T follicular helper cell (primary cell): ENCODE data around the gene TP53.
"Not testable (repeated sequence)": the region's sequence is repeated elsewhere in the genome, so short reads cannot be mapped to it uniquely, and the experiment has no call there.

Source experiments
- DNase-seq: peaks from one replicate; pipeline ENCODE4 v3.0.0-alpha.2; 2020; ENCODE audit warnings: low read depth

TP53 gene

DNA sequence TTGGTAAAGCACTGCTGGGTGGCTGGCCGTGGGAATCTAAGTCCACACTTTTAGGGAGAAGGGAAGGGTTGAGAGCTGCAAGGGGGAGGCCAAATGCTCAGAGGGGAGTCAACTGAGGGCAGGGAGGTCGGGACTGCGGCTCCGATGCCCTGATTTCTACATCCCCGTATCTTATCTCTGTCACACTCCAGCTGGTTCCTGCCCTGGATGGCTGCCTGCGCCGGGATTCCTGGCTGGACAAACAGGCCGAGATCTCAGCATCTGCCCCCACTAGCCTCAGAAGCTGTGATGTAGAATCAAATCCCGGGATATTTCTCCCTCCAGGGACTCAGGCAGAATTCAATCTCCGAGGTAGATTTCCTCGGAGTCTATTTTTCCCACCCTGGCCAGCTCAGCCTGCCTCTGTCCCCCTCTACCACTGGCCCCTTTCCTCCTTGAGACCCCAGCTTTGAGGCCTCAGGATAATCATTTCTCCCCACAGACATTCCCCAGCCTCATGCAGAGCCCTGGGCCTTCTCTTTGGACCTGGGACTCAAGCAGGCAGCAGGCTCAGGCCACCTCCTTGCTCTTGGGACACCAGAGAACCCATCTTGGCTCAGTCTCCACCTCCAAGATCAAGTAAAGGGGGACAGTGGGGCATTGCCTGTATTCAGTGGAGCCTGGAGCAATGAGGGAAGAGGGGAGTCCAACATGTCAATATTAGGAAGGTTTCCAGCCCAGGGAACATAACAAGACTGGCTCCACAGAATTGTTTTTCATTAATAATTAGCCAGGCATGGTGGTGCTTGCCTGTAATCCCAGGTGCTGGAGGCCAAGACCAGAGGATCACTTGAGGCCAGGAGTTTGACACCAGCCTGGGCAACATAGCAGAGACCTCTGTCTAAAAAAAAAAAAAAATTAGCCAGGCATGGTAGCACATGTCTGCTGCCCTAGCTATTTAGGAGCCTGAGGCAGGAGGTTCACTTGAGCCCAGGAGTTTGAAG lies 55.6 kb downstream of the TP53 start:
- no peak for DNase-seq

DNA sequence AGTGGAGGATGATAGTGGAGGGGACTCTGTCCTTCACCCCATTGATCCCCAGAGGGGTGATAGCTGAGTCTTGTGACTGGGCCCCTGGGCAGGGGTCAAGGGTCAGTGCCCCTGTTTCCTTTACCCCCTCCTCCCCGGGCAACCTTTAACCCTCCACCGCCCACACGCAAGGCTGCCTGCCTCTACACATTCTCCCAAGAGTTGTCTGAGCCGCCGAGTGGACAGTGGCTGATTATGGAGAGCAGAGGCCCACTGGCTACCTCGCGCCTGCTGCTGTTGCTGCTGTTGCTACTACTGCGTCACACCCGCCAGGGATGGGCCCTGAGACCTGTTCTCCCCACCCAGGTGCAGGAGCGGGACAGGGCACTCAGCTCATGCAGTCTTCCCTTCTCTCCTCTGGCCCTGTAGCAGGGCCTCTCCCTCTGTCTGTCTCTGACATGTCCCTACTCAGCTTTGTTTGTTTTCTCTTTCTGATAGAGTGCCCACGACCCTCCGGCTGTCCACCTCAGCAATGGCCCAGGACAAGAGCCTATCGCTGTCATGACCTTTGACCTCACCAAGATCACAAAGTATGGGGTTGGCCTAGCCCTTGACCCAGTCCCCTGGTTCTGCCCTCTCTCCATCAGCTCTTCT lies 57.2 kb downstream of the TP53 start, which contains the start of gene SHBG:
SHBG (plus strand) TSS at position 197 of the 633 bp plus-strand sequence; CDS start at position 235, 38 bp downstream.
- no peak for DNase-seq

GRCh38 chr17:7627250-7628121 lies 59.8 kb downstream of the TP53 start, which contains the start of gene SAT2:
SAT2 (minus strand) TSS chr17:7627821; CDS start chr17:7627635, 186 bp downstream.
- DNase-seq: peak; percentile 80

DNA sequence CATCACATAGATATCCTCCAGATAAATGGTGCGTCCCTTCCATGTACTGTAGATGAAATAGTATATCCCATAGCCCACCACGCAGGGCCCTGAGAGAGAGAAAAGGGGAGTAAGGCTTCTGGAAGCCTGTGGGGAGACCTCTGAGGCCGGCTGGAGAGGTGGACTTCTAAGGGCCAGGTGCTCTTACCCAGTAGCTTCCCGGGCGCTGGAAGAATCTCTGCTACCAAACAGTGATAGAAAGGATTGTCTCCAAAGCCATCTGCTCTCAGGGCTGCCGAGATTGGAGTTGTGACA lies 60.4 kb downstream of the TP53 start:
- DNase-seq: no peak

DNA sequence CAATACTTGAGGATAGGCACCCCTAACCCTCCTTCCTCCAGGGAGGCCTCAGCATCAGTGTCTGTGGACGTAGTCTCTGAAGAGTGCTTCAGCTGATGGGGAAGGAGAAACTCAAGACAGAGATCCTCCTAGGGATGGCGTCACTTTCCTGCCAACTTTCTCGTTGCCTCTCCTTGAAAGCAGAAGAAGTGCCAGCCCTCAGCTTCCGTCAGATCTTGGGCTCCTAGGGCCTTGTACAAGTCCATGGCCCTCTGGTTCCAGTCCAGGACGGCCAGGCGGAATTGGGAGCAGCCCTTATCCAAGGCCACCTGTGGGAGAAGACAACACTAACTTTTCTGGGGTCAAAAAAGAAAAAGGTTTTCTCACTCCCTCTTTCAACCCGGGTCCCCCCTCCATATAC lies 61.0 kb downstream of the TP53 start:
- DNase-seq: no peak

- not testable (repeated sequence) for DNase-seq
These were observed 61.5 kb downstream of the TP53 start for GRCh38 chr17:7625749-7626148.

DNA sequence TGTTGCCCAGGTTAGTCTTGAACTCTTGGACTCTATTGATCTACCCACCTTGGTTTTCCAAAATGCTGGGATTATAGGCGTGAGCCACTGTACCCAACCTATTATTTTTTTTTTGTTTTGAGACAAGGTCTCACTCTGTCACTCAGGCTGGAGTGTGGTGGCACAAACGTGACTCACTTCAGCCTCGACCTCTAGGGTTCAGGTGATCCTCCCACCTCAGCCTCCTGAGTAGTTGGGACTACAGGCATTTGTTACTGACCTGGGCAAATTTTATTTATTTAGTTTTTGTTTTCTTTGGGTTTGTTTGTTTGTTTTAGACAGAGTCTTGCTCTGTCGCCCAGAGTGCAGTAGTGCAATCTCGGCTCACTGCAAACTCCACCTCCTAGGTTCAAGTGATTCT lies 63.6 kb downstream of the TP53 start:
- no peak for DNase-seq

- DNase-seq: no peak
These were observed 66.5 kb downstream of the TP53 start for GRCh38 chr17:7620835-7621234.

GRCh38 chr17:7618608-7619007 lies 68.7 kb downstream of the TP53 start:
- DNase-seq: no peak
